GM23338 (cell line): ENCODE data around the gene SORBS1.

Experiments used
- CREB1 ChIP-seq: fragments of 250-450 bp; sonication (Bioruptor Pico); IDR thresholded peaks from 2 replicates; pipeline ENCODE4 v1.5.0; 2020; ENCODE audit warnings: low read depth, mild to moderate bottlenecking, moderate library complexity
- EZH2 ChIP-seq: fragments of 200-600 bp; sonication (generic); IDR thresholded peaks from one replicate; pipeline ENCODE4 v1.8.0; 2017; ENCODE audit warnings: antibody characterized with exemption, mild to moderate bottlenecking, low read depth; ENCODE audit not compliant: unreplicated experiment
- EZH2phosphoT487 ChIP-seq: fragments of 200-600 bp; sonication (generic); IDR thresholded peaks from one replicate; pipeline ENCODE4 v1.8.1; 2018; ENCODE audit warnings: antibody characterized with exemption; ENCODE audit not compliant: unreplicated experiment
- JUNB ChIP-seq: IDR thresholded peaks from one replicate; pipeline ENCODE4 v1.6.1; 2016; ENCODE audit warnings: antibody characterized with exemption; ENCODE audit not compliant: unreplicated experiment
- TF ChIP-seq, protein P1 (sequence below), 2 experiments: fragments of 200-600 bp in 1 of 2; sonication (generic) in 1 of 2; conservative IDR thresholded peaks; 2 replicates each; pipeline versions ENCODE4 v1.5.1 to v1.6.1; 2016 to 2017; ENCODE audit warnings: antibody characterized with exemption in 2 of 2, low read depth in 2 of 2, mild to moderate bottlenecking in 2 of 2, moderate library complexity in 1 of 2
- TF ChIP-seq, protein P2 (sequence below): IDR thresholded peaks from 2 replicates; pipeline ENCODE4 v1.6.1; 2016; ENCODE audit warnings: antibody characterized with exemption
- TF ChIP-seq, protein P3 (sequence below): IDR thresholded peaks from one replicate; pipeline ENCODE4 v1.6.1; 2018; ENCODE audit warnings: antibody characterized with exemption; ENCODE audit not compliant: unreplicated experiment

DNA sequence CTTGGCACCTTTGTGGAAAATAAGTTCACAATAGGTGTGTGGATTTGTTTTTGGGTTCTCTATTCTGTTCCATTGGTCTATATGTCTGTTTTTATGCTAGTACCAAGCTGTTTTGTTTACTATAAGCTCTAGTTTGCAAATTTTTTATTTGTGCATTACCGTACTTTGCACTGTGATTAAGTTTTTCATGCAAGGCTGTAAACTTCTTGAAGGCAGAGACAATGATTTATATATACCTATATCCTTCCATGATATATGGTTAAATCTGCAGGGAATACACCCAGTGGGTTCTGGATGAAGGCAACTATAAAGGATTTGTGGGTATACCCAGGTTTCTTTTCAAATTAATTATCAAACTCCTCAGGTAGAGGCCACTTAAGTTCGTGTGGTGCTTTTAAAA is 178.6 kb downstream of the SORBS1 start:
- TF ChIP-seq EZH2 (no peak), JUNB (no peak), CREB1 (CRISPR knock-in tag) (no peak), EZH2phosphoT487 (no peak)
- TF ChIP-seq, protein P1, sequence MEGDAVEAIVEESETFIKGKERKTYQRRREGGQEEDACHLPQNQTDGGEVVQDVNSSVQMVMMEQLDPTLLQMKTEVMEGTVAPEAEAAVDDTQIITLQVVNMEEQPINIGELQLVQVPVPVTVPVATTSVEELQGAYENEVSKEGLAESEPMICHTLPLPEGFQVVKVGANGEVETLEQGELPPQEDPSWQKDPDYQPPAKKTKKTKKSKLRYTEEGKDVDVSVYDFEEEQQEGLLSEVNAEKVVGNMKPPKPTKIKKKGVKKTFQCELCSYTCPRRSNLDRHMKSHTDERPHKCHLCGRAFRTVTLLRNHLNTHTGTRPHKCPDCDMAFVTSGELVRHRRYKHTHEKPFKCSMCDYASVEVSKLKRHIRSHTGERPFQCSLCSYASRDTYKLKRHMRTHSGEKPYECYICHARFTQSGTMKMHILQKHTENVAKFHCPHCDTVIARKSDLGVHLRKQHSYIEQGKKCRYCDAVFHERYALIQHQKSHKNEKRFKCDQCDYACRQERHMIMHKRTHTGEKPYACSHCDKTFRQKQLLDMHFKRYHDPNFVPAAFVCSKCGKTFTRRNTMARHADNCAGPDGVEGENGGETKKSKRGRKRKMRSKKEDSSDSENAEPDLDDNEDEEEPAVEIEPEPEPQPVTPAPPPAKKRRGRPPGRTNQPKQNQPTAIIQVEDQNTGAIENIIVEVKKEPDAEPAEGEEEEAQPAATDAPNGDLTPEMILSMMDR (conservative IDR thresholded peaks at IDR 0.05; ENCODE audit: low read depth in 2 of 2): no peak
- TF ChIP-seq, protein P2, sequence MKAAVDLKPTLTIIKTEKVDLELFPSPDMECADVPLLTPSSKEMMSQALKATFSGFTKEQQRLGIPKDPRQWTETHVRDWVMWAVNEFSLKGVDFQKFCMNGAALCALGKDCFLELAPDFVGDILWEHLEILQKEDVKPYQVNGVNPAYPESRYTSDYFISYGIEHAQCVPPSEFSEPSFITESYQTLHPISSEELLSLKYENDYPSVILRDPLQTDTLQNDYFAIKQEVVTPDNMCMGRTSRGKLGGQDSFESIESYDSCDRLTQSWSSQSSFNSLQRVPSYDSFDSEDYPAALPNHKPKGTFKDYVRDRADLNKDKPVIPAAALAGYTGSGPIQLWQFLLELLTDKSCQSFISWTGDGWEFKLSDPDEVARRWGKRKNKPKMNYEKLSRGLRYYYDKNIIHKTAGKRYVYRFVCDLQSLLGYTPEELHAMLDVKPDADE: no peak
- TF ChIP-seq, protein P3, sequence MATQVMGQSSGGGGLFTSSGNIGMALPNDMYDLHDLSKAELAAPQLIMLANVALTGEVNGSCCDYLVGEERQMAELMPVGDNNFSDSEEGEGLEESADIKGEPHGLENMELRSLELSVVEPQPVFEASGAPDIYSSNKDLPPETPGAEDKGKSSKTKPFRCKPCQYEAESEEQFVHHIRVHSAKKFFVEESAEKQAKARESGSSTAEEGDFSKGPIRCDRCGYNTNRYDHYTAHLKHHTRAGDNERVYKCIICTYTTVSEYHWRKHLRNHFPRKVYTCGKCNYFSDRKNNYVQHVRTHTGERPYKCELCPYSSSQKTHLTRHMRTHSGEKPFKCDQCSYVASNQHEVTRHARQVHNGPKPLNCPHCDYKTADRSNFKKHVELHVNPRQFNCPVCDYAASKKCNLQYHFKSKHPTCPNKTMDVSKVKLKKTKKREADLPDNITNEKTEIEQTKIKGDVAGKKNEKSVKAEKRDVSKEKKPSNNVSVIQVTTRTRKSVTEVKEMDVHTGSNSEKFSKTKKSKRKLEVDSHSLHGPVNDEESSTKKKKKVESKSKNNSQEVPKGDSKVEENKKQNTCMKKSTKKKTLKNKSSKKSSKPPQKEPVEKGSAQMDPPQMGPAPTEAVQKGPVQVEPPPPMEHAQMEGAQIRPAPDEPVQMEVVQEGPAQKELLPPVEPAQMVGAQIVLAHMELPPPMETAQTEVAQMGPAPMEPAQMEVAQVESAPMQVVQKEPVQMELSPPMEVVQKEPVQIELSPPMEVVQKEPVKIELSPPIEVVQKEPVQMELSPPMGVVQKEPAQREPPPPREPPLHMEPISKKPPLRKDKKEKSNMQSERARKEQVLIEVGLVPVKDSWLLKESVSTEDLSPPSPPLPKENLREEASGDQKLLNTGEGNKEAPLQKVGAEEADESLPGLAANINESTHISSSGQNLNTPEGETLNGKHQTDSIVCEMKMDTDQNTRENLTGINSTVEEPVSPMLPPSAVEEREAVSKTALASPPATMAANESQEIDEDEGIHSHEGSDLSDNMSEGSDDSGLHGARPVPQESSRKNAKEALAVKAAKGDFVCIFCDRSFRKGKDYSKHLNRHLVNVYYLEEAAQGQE: no peak
